SU-DHL-6 (cell line): ENCODE data around the gene FBXL13.
"Not testable (repeated sequence)": the region's sequence is repeated elsewhere in the genome, so short reads cannot be mapped to it uniquely, and the experiment has no call there.

Experiments
- EZH2phosphoT487 ChIP-seq: fragments of 200-600 bp; sonication (generic), shearing (Covaris generic); conservative IDR thresholded peaks from 2 replicates; pipeline ENCODE4 v1.6.1; 2018; ENCODE audit warnings: mild to moderate bottlenecking, antibody characterized with exemption, low read length, moderate library complexity, mixed read lengths
- TF ChIP-seq, protein P1 (sequence below): fragments of 200-600 bp; sonication (generic); IDR thresholded peaks from one replicate; pipeline ENCODE4 v1.5.1; 2017; ENCODE audit warnings: antibody characterized with exemption, mild to moderate bottlenecking, low read length, moderate library complexity; ENCODE audit not compliant: insufficient read depth, poor library complexity, severe bottlenecking

DNA sequence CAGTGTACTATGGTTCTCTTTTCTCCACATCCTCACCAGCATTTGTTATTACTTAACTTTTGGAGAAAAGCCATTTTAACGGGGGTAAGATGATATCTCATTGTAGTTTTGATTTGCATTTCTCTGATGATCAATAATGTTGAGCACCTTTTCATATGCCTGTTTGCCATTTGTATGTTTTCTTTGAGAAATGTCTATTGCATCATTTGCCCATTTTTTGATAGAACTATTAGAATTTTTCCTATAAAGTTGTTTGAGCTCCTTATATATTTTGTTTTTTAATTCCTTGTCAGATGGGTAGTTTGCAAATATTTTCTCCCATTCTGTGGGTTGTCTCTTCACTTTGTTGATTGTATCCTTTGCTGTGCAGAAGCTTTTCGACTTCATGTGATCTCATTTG is 172.5 kb downstream of the FBXL13 start:
- TF ChIP-seq, protein P1, sequence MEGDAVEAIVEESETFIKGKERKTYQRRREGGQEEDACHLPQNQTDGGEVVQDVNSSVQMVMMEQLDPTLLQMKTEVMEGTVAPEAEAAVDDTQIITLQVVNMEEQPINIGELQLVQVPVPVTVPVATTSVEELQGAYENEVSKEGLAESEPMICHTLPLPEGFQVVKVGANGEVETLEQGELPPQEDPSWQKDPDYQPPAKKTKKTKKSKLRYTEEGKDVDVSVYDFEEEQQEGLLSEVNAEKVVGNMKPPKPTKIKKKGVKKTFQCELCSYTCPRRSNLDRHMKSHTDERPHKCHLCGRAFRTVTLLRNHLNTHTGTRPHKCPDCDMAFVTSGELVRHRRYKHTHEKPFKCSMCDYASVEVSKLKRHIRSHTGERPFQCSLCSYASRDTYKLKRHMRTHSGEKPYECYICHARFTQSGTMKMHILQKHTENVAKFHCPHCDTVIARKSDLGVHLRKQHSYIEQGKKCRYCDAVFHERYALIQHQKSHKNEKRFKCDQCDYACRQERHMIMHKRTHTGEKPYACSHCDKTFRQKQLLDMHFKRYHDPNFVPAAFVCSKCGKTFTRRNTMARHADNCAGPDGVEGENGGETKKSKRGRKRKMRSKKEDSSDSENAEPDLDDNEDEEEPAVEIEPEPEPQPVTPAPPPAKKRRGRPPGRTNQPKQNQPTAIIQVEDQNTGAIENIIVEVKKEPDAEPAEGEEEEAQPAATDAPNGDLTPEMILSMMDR, result not testable (repeated sequence)
- TF ChIP-seq EZH2phosphoT487, result not testable (repeated sequence)
